A549 (cell line): ENCODE results near the gene UBE2E2. TPM values are rescaled to one million over a fixed set of nuclear protein-coding genes. Genes with fewer than 3 reads are reported as not detected.

Experiments
- ATAC-seq, 2 experiments: fragments of 200-7000 bp in 1 of 2; fragments of >200 bp in 1 of 2; cut with Nextera tagmentation in 1 of 2; cut with Tn5 transposase in 1 of 2; 3 replicates each; pipeline versions ENCODE4 v1.8.0 to v1.9.1; 2018 to 2020; ENCODE audit warnings: mild to moderate bottlenecking in 1 of 2, moderate library complexity in 1 of 2
- CTCF ChIA-PET: fragments of 300-600 bp; sonication (Branson Sonifier 250); formaldehyde crosslinking; extraction: SDS; loops from one replicate; lab custom pipeline; 2021; ENCODE audit warnings: antibody characterized with exemption, inconsistent platforms; lab: Yijun Ruan, JAX
- POLR2A ChIA-PET: fragments of 350-600 bp; formaldehyde crosslinking; extraction: SDS; loops from one replicate; lab custom pipeline; 2021; ENCODE audit warnings: antibody characterized with exemption, inconsistent platforms; lab: Yijun Ruan, JAX
- DNase-seq, 2 experiments: peaks; one replicate each; pipeline versions ENCODE4 v3.0.0 to v3.0.0-alpha.2; 2011 to 2016; ENCODE audit warnings: low read depth in 1 of 2, low spot score in 1 of 2
- FAIRE-seq: peaks from 2 replicates; lab custom pipeline; 2011; peaks lifted over from hg19 to GRCh38; lab: Jason Lieb, UNC
- H3K27ac ChIP-seq, 2 experiments: fragments of >200 bp; sonication (Bioruptor Twin); formaldehyde crosslinking; 3 replicates each; pipeline ENCODE4 v1.5.1; 2016 to 2017
- H3K4me1 ChIP-seq: fragments of >200 bp; sonication (Bioruptor Twin); formaldehyde crosslinking; 3 replicates; pipeline ENCODE4 v1.6.1; 2016
- H3K4me2 ChIP-seq: fragments of >200 bp; sonication (Bioruptor Twin); formaldehyde crosslinking; 3 replicates; pipeline ENCODE4 v1.6.1; 2016
- H3K4me3 ChIP-seq: fragments of >200 bp; sonication (Bioruptor Twin); formaldehyde crosslinking; 3 replicates; pipeline ENCODE4 v1.5.1; 2016
- H3K9me3 ChIP-seq: fragments of >200 bp; sonication (Bioruptor Twin); formaldehyde crosslinking; 3 replicates; pipeline ENCODE4 v1.6.1; 2016
- CHD2 ChIP-seq: fragments of 150-350 bp; IDR thresholded peaks from 2 replicates; pipeline ENCODE4 v1.6.1; 2014; ENCODE audit warnings: low read length; ENCODE audit not compliant: partially characterized antibody
- EHMT2 ChIP-seq: fragments of 200-600 bp; sonication (generic); IDR thresholded peaks from 2 replicates; pipeline ENCODE4 v1.6.1; 2016; ENCODE audit warnings: antibody characterized with exemption, low read depth, mild to moderate bottlenecking, moderate library complexity
- FOSB ChIP-seq: fragments of 250-450 bp; sonication (Bioruptor Pico); IDR thresholded peaks from 2 replicates; pipeline ENCODE4 v1.5.0; 2020; ENCODE audit warnings: mild to moderate bottlenecking, moderate library complexity
- HEYL ChIP-seq: fragments of 250-450 bp; sonication (Bioruptor Pico); IDR thresholded peaks from 2 replicates; pipeline ENCODE4 v1.8.0; 2021; ENCODE audit warnings: mild to moderate bottlenecking, moderate library complexity
- HOXA7 ChIP-seq: fragments of 250-450 bp; sonication (Bioruptor Pico); IDR thresholded peaks from 2 replicates; pipeline ENCODE4 v1.5.0; 2020; ENCODE audit warnings: mild to moderate bottlenecking, moderate library complexity
- JUN ChIP-seq, 2 experiments: fragments of >200 bp; sonication (Bioruptor Twin); formaldehyde crosslinking; IDR thresholded peaks; 2 replicates in 1 of 2; 3 replicates in 1 of 2; pipeline ENCODE4 v1.6.1; 2016 to 2017
- MAFK ChIP-seq: fragments of 450-650 bp; IDR thresholded peaks from 2 replicates; pipeline ENCODE4 v1.6.1; 2014; ENCODE audit not compliant: partially characterized antibody
- NFE2L2 ChIP-seq: fragments of 150-350 bp; conservative IDR thresholded peaks from 2 replicates; pipeline ENCODE4 v1.6.1; 2014; ENCODE audit warnings: low read length
- POLR2A ChIP-seq: IDR thresholded peaks from 2 replicates; pipeline ENCODE4 v1.6.1; 2012; ENCODE audit warnings: mild to moderate bottlenecking, low read length
- POLR2AphosphoS2 ChIP-seq: conservative IDR thresholded peaks from 2 replicates; pipeline ENCODE4 v1.6.1; 2012; ENCODE audit warnings: low read length, improper control_type of control experiment, inconsistent platforms
- RAD21 ChIP-seq, 2 experiments: fragments of >200 bp in 1 of 2; sonication (Bioruptor Twin) in 1 of 2; formaldehyde crosslinking in 1 of 2; IDR thresholded peaks in 1 of 2; conservative IDR thresholded peaks in 1 of 2; 2 replicates in 1 of 2; 3 replicates in 1 of 2; pipeline ENCODE4 v1.6.1; 2012 to 2018; ENCODE audit warnings: inconsistent platforms in 1 of 2
- SREBF2 ChIP-seq: fragments of 450-650 bp; IDR thresholded peaks from 2 replicates; pipeline ENCODE4 v1.6.1; 2014; ENCODE audit warnings: mild to moderate bottlenecking, moderate library complexity
- ZC3H11A ChIP-seq: fragments of 450-650 bp; IDR thresholded peaks from 2 replicates; pipeline ENCODE4 v1.6.1; 2014; ENCODE audit warnings: antibody characterized with exemption, mild to moderate bottlenecking
- ZFP36 ChIP-seq: fragments of 450-650 bp; IDR thresholded peaks from 2 replicates; pipeline ENCODE4 v1.6.1; 2014; ENCODE audit warnings: borderline replicate concordance; ENCODE audit not compliant: partially characterized antibody
- ZNF302 ChIP-seq: fragments of 250-450 bp; sonication (Bioruptor Pico); IDR thresholded peaks from 2 replicates; pipeline ENCODE4 v1.9.0; 2021; ENCODE audit warnings: inconsistent platforms, mild to moderate bottlenecking, moderate library complexity
- ZSCAN20 ChIP-seq: fragments of 250-450 bp; sonication (Bioruptor Pico); IDR thresholded peaks from 2 replicates; pipeline ENCODE4 v1.8.0; 2022; ENCODE audit warnings: mild to moderate bottlenecking, moderate library complexity
- WGBS: methylation state at CpG from one replicate; pipeline ENCODE4 v1.1.6; 2017; ENCODE audit errors: missing lambda C conversion rate; 5-methylcytosine and 5-hydroxymethylcytosine counted together
- polyA plus RNA-seq, 4 experiments: library from polyadenylated mRNA; depleted of rRNA in 3 of 4; stranded (reverse); fragments of >200 nt; fragmentation: RNase III in 1 of 4; extraction: RNeasy Plus Mini Kit Qiagen cat#74134 plus additional on column Dnase treatment in 1 of 4; gene quantifications; 2 replicates in 3 of 4; 3 replicates in 1 of 4; pipeline ENCODE4 v1.2.3, GENCODE V29; 2011 to 2017
- TF ChIP-seq, protein P1 (sequence below): fragments of 250-450 bp; sonication (Bioruptor Pico); IDR thresholded peaks from 2 replicates; pipeline ENCODE4 v1.5.0; 2021; ENCODE audit warnings: mild to moderate bottlenecking, moderate library complexity, borderline replicate concordance
- TF ChIP-seq, protein P2 (sequence below): fragments of >200 bp; sonication (Bioruptor Twin); formaldehyde crosslinking; IDR thresholded peaks from 3 replicates; pipeline ENCODE4 v1.6.1; 2016

The UBE2E2 gene
- polyA plus RNA-seq, 2 of the 4 experiments (the other 2 are of a cell fraction) = 28.3 to 56.1 TPM

DNA sequence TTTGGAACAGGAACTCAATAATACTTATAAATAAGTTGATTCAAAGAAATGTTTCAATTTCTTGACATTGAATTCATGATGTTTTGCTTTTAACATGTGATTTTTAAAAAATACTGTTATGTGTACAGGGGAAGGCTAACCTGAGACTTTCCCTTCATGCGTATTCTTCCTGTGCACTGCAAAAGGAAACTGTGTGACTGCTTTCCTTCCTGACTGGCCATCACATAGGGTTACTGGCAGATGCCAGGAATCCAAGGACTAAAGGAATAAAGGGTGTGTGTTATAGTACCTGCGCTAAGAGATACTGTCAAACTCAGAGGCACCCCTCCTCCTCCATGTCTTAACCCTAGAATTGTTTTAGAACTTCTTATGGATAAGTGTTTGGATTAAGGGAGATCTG lies 236.0 kb downstream of the UBE2E2 start:
- ChIA-PET POLR2A (no interaction called here), CTCF (no interaction called here)
- Histone ChIP-seq H3K27ac (no peak overlapping the region), H3K4me2 (no peak overlapping the region), H3K4me3 (no peak overlapping the region), H3K9me3 (no peaks in the 10 kb centered on the region), H3K4me1 (no peaks in the 10 kb centered on the region)
- no peak for TF ChIP-seq ZNF302
- TF ChIP-seq, protein P1, sequence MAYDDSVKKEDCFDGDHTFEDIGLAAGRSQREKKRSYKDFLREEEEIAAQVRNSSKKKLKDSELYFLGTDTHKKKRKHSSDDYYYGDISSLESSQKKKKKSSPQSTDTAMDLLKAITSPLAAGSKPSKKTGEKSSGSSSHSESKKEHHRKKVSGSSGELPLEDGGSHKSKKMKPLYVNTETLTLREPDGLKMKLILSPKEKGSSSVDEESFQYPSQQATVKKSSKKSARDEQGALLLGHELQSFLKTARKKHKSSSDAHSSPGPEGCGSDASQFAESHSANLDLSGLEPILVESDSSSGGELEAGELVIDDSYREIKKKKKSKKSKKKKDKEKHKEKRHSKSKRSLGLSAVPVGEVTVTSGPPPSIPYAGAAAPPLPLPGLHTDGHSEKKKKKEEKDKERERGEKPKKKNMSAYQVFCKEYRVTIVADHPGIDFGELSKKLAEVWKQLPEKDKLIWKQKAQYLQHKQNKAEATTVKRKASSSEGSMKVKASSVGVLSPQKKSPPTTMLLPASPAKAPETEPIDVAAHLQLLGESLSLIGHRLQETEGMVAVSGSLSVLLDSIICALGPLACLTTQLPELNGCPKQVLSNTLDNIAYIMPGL (CRISPR knock-in tag) = no peak
- no peak for TF ChIP-seq RAD21 (conservative IDR thresholded peaks at IDR 0.05 in 1 of 2, IDR thresholded peaks at IDR 0.05 in 1 of 2)
- ATAC-seq (no peak), DNase-seq (no peak), FAIRE-seq (no peak)
- 91% methylated on average over 2 of the region's 2 CpGs for WGBS

DNA sequence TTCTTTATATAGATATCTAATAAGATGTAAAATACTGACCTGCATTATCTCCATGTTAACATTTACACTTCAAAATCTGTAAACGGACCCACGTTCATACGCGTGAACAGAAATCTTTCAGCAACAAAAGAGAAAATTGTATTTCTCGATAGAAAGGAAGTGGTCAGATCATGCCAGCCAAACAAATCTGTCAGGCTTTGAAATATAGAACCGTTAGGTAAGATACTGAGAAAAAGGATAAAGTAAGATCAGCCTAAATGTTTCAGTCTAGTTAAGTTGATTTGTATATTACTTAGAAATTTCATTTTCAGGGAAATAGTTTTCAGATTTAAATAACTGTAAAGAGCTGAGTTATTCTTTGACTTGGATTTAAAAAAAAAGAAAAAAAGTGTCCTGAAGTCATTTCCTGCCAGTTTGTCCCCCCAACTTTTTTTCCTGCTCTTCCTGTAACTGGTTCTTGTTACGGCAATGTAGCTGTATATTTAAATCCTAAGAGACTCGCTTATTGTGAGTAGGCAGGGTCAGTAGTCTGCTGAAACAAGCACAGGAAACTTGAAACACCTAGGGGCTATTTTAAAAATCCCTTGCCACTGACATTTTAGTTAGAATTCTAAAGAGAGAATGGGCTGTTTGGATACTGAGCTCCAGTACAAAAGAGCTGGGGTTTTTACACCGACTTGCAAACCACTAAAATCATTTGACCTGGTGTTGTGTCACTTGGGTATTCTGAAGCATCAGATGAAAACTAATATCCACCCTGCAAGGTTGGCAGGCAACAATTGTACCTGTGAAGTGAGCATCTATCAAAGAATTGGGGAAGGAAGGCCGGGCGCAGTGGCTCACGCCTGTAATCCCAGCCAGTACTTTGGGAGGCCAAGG lies 237.5 kb downstream of the UBE2E2 start:
- Histone ChIP-seq H3K4me1 (no peaks in the 10 kb centered on the region), H3K4me2 (no peak overlapping the region), H3K9me3 (no peaks in the 10 kb centered on the region), H3K27ac (no peak overlapping the region), H3K4me3 (no peak overlapping the region)
- DNase-seq (no peak), FAIRE-seq (no peak), ATAC-seq (no peak)
- 93% methylated on average over 12 of the region's 12 CpGs for WGBS
- ChIA-PET POLR2A (no interaction called here), CTCF (interaction anchor here (0.6 to 1.6 kb wide), 2 partner anchors 9 to 271 kb away, joined by 3 read pairs; no protein-coding TSS in a partner anchor)
- TF ChIP-seq HEYL (CRISPR knock-in tag) (no peak), MAFK (no peak), FOSB (CRISPR knock-in tag) (no peak), SREBF2 (no peak), CHD2 (no peak), JUN (IDR thresholded peaks at IDR 0.05) (no peak), HOXA7 (CRISPR knock-in tag) (no peak), NFE2L2 (no peak), ZFP36 (no peak), EHMT2 (no peak), POLR2A (no peak), RAD21 (conservative IDR thresholded peaks at IDR 0.05 in 1 of 2, IDR thresholded peaks at IDR 0.05 in 1 of 2) (no peak), POLR2AphosphoS2 (no peak), ZSCAN20 (CRISPR knock-in tag) (no peak), ZC3H11A (no peak)
- TF ChIP-seq, protein P2, sequence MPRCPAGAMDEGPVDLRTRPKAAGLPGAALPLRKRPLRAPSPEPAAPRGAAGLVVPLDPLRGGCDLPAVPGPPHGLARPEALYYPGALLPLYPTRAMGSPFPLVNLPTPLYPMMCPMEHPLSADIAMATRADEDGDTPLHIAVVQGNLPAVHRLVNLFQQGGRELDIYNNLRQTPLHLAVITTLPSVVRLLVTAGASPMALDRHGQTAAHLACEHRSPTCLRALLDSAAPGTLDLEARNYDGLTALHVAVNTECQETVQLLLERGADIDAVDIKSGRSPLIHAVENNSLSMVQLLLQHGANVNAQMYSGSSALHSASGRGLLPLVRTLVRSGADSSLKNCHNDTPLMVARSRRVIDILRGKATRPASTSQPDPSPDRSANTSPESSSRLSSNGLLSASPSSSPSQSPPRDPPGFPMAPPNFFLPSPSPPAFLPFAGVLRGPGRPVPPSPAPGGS = no peak
- TF ChIP-seq, protein P1 (CRISPR knock-in tag) = no peak
